NCI-H2227 (cell line): ENCODE data around the gene HPS3.
"Not testable (repeated sequence)": the region's sequence is repeated elsewhere in the genome, so short reads cannot be mapped to it uniquely, and the experiment has no call there.

ENCODE experiments used
- DNase-seq: peaks from one replicate; lab custom pipeline; 2025; ENCODE audit not compliant: unreplicated experiment; lab: John Stamatoyannopoulos, UW

The HPS3 gene

GRCh38 chr3:149129326-149130205, at the start of gene HPS3:
TSS of gene HPS3 (plus strand) at chr3:149129638. CDS start at chr3:149129724, 86 bp downstream.
- DNase-seq = peak; percentile 93

DNA sequence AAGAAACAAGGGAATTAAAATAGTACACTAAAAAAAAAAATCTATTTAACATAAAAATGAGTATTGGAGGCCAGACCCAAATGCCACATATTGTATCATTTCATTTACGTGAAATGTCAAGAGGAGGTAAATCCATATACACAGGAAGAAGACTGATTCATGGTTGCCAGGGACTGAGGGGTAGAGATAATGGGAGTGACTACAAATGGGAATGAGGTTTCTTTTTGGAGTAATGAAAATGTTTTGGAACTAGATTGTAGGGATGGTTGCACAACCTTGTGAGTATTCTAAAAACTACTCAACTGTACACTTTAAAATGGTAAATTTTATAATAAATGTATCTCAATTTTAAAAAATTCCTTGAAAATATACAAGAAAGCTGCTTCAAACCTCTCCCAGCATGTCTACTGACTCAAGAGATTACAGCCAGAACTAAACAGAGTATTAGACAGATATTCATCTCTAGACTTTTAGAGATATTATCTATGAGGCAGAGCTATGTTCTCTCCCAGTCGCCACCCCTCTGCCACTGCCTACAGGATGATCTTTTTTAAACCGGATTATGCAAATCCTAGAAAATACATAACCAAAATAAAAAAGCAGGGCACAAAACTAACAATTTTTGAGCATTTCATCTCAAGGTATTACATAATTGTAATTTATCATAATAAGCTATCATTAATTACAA, 49.3 kb upstream of the HPS3 start:
- no peak for DNase-seq

DNA sequence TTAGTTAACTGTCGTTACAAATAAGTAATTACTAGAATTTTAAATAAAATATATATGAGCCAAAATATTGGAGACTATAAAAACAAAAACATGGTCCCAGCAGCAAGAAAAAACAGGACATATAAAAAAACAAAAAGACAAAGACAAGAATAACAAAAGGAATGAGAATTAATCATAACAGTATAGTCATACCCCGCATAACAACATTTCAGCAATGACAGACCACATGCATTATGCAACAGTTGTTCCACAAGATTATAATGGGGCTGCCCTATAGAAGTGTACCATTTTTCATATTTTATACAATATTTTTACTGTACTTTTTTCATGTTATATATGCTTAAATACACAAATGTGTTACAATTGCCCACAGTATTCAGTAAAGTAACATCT, 48.7 kb upstream of the HPS3 start:
- DNase-seq = no peak

- DNase-seq = no peak
Measured at GRCh38 chr3:149081772-149082171, 47.7 kb upstream of the HPS3 start.

- DNase-seq = peak; percentile 37
Measured at GRCh38 chr3:149085828-149086231, 43.6 kb upstream of the HPS3 start.

GRCh38 chr3:149086232-149086988, 43.0 kb upstream of the HPS3 start, which contains the start of gene HLTF:
TSS of gene HLTF (minus strand) at chr3:149086533. CDS start at chr3:149086336, 197 bp downstream.
- DNase-seq = peak; percentile 96

GRCh38 chr3:149087208-149087607, 42.2 kb upstream of the HPS3 start:
- no peak for DNase-seq

DNA sequence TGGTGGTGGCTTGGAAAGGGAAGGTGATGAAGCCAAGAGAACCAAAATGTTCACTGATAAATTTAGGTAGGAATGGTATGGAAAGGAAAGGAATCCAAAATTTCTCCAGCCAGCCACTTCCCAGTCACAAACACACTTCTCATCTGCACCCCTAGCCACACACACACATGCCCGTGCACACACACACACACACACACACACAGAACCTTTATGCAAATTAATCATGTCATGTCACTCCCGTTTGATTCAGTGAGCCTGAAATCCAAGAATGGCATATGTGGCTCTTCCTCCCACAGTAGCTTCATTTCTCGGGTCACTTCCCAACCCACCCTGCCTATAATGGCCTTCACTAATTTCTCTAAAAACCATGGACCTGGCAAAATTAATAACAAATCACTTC, 40.0 kb upstream of the HPS3 start:
- DNase-seq = no peak

DNA sequence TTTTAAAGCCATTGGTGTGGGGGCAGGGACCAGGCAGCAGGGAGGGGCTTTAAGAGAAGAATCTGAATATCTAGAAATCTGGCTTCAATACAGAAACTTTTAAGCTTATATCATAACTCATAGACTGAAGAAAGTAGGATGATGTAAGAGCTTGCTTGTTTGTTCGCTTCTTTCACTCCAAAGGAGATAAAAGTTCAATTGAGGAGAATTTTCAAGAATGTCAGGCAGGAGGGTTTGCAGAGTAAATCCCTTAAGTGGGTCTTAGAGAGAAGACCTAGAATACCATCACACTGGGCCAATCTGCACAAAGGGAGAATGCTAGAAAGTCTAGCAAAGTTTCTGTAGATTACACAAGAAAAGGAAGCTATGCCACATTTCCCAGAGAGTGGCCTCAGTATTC, 39.0 kb upstream of the HPS3 start:
- no peak for DNase-seq

GRCh38 chr3:149090907-149091306, 38.5 kb upstream of the HPS3 start:
- DNase-seq = no peak

GRCh38 chr3:149091983-149092382, 37.5 kb upstream of the HPS3 start:
- peak; percentile 11 for DNase-seq

DNA sequence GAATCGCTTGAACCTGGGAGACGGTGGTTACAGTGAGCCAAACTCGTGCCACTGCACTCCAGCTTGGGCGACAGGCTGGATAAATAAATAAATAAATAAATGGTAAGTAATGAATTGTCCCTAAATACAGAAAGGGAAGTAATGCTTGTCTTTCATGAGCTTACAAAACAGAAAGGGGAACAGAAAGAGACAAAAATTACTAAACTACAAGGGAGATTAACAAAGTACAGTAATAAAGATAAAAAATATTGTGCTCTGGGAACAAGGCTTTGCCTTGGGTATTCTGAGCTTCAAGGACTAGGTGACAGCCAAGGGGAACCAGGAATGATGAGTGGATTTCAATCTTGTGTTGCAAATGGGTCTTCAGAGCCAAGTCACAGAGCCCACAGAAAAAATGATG, 34.0 kb upstream of the HPS3 start:
- no peak for DNase-seq

GRCh38 chr3:149097987-149098386, 31.5 kb upstream of the HPS3 start:
- not testable (repeated sequence) for DNase-seq

DNA sequence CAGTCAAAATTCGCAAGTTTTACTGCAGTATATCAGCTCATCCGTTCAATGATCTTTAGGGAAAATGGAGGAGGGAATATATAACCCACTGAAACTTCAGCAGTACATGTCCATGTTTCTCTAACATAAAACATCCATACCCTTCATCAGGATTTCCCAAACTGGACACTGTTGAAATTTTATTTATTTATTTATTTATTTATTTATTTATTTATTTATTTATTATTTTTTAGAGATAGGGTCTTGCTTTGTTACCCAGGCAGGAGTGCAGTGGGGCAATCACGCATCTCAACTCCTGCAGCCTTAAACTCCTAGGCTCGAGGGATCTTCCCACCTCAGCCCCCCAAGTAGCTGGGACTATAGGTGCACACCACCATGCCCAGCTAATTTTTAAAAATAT, 28.3 kb upstream of the HPS3 start:
- no peak for DNase-seq

- DNase-seq = no peak
Measured at GRCh38 chr3:149101641-149102040, 27.8 kb upstream of the HPS3 start.

- DNase-seq = no peak
Measured at GRCh38 chr3:149104484-149104883, 25.0 kb upstream of the HPS3 start.

DNA sequence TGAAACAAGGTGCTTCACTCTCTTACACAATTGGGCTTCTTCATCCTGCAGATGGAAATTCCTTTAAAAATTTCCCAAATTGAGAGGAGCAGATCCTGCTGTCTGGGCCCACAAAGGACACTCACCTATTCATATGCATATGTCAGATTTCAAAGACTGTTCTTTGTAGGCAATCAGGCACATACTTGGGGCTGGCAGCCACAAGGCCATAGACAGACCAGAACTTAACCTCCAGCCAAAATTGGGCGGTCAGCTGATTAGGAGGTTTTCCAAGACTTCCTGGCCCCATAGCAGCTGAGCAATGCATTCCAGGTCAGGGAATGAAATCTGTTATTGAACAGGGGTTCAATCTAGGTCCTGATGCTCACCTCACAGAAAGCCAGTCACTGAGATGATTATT, 15.0 kb upstream of the HPS3 start:
- no peak for DNase-seq

DNA sequence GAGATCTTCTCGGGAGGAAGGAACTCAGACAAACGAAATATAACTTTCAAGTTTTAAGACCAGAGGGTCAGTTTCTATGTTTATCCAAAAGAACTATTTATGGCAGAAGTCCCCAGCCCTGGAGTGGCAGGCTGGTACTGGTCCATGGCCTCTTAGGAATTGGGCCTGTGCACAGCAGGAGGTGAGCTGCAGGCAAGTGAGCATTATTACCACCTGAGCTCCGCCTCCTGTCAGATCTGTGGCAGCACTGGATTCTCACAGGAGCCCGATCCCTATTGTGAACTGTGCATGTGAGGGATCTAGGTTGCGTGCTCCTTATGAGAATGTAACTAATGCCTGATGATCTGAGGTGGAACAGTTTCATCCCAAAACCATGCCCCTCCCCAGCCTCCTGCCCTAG, 14.3 kb upstream of the HPS3 start:
- DNase-seq = no peak

DNA sequence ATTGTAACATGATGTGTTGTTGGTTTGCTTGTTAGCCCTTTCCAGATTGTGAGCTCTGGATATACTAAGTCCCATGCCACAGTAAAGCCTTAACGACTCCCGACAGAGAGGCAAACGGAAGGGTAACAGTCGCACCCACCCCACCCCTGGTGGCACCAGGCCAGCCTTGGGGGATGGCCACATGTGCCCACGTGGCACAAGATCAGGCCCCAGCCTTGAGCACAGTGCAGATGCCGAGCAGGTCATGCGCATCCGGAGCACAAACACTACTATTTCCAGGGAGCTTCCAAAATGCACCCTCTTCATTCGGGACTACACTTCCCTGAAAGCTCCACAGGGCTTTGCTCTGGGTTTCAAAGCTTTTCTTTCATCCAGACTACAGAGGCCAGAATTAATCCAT, 10.7 kb upstream of the HPS3 start:
- DNase-seq = no peak

GRCh38 chr3:149119466-149119865, 10.0 kb upstream of the HPS3 start:
- no peak for DNase-seq
